Measurements from ENCODE around the gene ZBTB46.
"Not testable (repeated sequence)": the region's sequence is repeated elsewhere in the genome, so short reads cannot be mapped to it uniquely, and the experiment has no call there.

DNA sequence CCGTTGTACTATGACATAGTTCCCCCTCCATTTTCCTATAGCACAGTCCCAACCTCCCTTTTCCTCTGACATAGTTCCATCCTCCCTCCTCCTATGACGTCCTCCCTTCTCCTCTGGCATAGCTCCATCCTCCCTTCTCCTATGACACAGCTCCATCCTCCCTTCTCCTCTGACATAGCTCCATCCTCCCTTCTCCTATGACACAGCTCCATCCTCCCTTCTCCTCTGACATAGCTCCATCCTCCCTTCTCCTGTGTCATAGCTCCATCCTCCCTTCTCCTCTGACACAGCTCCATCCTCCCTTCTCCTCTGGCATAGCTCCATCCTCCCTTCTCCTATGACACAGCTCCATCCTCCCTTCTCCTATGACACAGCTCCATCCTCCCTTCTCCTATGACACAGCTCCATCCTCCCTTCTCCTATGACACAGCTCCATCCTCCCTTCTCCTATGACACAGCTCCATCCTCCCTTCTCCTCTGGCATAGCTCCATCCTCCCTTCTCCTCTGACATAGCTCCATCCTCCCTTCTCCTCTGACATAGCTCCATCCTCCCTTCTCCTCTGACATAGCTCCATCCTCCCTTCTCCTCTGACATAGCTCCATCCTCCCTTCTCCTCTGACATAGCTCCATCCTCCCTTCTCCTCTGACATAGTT, 108.0 kb downstream of the ZBTB46 start:
- not testable (repeated sequence) for TF ChIP-seq POLR2A (IDR thresholded peaks at IDR 0.05)
- TF ChIP-seq, protein P1, sequence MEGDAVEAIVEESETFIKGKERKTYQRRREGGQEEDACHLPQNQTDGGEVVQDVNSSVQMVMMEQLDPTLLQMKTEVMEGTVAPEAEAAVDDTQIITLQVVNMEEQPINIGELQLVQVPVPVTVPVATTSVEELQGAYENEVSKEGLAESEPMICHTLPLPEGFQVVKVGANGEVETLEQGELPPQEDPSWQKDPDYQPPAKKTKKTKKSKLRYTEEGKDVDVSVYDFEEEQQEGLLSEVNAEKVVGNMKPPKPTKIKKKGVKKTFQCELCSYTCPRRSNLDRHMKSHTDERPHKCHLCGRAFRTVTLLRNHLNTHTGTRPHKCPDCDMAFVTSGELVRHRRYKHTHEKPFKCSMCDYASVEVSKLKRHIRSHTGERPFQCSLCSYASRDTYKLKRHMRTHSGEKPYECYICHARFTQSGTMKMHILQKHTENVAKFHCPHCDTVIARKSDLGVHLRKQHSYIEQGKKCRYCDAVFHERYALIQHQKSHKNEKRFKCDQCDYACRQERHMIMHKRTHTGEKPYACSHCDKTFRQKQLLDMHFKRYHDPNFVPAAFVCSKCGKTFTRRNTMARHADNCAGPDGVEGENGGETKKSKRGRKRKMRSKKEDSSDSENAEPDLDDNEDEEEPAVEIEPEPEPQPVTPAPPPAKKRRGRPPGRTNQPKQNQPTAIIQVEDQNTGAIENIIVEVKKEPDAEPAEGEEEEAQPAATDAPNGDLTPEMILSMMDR (IDR thresholded peaks at IDR 0.05), result not testable (repeated sequence)

Measured in prostate gland (tissue), 2 donors.